NCI-H2081 (cell line): ENCODE results near the gene DYNC1I2.
"Not testable (repeated sequence)": the region's sequence is repeated elsewhere in the genome, so short reads cannot be mapped to it uniquely, and the experiment has no call there.

Experiments
- DNase-seq, 2 experiments: peaks; one replicate each; lab custom pipeline; 2025; lab: John Stamatoyannopoulos, UW

The DYNC1I2 gene

DNA sequence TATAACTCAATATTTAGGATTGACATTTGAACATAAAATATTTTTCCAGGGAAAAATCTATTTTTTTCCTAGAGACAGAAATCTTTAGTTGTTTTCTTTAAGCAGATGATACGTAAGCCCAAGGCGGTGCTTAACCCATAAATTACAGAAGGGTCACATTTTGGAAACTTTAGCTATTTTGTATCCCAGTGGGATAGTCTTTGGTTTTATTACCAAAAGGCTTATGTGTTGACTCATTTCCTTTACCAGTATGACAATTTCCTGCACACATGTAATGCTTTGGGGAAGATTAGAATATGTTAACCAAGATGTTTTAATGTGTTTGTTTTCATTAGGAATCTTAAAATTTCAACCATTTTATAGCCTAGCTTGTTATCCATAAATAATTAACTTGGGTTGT is 24.8 kb downstream of the DYNC1I2 start:
- DNase-seq, result no peak

DNA sequence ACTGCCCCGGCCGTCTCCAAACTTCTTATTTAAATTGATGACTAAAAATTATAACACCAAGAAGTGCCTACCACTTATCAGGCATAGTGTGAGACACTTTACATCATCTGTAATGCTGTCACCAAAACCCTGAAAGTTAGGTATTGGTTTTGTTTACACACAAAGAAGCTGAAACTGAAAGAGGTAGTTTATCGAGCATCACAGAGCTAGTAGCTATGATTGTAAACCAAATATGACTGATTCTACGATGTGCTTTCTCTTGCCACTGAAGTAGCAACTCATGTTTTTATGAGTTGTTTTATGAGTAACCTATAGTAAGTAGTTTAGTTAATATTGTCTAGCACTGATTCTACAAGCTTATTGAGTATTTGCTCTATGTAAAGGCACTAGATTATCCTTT is 31.5 kb downstream of the DYNC1I2 start:
- no peak for DNase-seq

GRCh38 chr2:171719660-171720059 is 32.4 kb downstream of the DYNC1I2 start:
- no peak for DNase-seq

DNA sequence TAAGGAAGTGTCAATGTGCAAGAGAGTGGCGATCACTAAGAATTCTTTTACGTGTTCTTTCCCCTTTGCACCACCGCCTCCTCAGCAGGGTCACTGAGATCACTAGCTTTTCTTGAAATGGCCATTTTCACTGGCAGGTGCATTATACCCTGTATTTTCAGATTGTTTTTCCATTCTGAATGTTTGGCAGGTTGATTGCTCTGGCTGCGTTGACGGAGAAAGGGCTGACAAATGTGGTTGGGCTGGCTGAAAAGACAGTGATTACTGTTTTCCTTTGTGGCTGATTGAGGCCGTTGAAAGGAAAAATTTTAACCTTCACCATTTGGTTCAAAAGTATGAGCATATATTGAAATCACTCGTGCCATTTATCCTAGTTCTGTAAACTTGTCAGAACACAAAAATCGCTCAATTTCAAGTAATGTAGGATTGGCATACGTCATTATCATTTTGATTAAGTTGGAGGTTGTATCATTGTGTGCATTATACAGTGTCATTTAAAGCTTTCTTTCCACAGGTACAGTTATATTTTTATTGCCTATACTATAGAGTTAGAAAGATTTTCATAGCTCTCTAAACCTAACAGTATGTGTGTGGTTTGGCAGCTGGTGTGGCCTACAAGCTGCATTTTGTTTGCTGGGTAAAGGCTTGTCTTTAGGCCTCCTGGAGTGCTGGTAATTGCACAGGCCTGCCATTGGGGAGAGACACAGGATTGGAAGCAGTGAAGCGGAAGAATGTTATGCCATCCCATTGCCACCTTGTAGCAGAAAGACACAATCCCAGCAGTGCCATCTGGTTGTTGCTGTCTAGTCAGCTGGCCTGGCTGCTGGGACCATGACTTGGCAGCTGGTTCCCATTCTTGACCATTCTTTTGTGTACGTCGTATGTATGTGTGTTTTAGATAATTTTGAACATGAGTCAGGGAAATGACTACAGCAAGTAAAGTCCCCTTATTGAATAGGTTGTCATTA is 36.7 kb downstream of the DYNC1I2 start:
- DNase-seq, result peak; percentile 97 to 100

GRCh38 chr2:171726847-171727450 is 39.7 kb downstream of the DYNC1I2 start:
- DNase-seq, result no peak

GRCh38 chr2:171728989-171729951 is 42.0 kb downstream of the DYNC1I2 start:
- no peak for DNase-seq

GRCh38 chr2:171729952-171730317 is 42.7 kb downstream of the DYNC1I2 start:
- no peak for DNase-seq

DNA sequence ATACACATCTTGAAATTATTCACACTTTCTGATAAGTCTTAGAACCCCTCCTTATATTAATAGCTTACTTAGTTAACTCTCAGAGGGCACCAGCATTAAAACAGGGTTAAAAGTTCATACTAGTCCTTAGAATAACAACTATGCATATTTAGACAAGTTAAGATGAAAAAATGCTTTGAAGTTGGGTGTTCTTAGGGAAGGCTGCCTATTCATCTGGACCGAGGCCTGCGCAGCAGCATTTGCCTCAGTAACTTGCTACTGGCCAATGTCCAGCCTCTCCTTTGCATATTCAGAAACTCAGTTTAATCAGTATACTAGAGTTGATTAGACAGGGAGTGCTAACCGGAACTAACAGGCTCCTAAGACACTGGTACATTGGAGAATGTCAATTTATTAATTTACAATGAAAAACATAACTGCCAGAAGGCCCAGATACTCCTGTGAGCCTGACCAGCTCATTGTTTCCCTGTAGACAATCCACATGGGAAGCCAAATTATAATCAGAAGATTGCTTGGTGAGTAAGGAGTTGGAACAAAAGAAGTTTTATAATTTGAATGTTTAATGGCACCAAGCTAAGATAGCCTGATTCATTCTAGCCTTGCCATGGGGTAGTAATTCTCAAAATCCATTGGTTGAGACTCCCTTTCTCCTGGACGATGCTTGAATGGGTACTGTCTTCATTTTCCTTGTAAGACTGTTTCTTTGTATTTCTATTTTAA is 48.9 kb downstream of the DYNC1I2 start:
- DNase-seq, result no peak

DNA sequence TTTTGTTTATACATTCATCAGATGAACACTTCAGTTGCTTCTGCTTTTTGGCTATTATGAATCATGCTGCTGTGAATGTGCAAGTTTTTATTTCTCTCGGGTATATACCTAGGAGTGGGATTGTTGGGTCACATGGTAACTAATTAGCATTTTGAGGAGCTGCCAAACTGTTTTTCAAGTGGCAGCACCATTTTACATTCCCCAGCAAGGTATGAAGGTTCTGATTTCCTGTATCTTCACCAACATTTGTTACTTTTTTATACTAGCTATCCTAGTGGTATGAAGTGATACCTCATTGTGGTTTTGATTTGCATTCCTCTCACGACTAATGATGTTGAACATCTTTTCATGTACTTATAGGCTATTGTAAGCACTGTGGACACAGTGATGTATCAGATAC is 53.9 kb downstream of the DYNC1I2 start:
- no peak for DNase-seq

GRCh38 chr2:171742760-171743159 is 55.5 kb downstream of the DYNC1I2 start:
- no peak for DNase-seq

- no peak for DNase-seq
Measured at GRCh38 chr2:171745141-171745540, 57.9 kb downstream of the DYNC1I2 start.

- DNase-seq, result no peak
Measured at GRCh38 chr2:171745806-171746205, 58.5 kb downstream of the DYNC1I2 start.

GRCh38 chr2:171747371-171747770 is 60.1 kb downstream of the DYNC1I2 start:
- peak in 1 of 2 experiments; percentile 49 for DNase-seq

- DNase-seq, result no peak
Measured at GRCh38 chr2:171754254-171754939, 67.1 kb downstream of the DYNC1I2 start.

DNA sequence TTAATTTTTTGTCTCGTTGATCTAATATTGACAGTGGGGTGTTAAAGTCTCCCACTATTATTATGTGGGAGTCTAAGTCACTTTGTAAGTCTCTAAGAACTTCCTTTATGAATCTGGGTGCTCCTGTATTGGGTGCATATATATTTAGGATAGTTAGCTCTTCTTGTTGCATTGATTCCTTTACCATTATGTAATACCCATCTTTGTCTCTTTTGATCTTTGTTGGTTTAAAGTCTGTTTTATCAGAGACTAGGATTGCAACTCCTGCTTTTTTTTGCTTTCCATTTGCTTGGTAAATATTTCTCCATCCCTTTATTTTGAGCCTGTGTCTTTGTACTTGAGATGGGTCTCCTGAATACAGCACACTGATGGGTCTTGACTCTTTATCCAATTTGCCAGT is 71.5 kb downstream of the DYNC1I2 start:
- DNase-seq, result not testable (repeated sequence)

- not testable (repeated sequence) for DNase-seq
Measured at GRCh38 chr2:171761176-171761575, 73.9 kb downstream of the DYNC1I2 start.

DNA sequence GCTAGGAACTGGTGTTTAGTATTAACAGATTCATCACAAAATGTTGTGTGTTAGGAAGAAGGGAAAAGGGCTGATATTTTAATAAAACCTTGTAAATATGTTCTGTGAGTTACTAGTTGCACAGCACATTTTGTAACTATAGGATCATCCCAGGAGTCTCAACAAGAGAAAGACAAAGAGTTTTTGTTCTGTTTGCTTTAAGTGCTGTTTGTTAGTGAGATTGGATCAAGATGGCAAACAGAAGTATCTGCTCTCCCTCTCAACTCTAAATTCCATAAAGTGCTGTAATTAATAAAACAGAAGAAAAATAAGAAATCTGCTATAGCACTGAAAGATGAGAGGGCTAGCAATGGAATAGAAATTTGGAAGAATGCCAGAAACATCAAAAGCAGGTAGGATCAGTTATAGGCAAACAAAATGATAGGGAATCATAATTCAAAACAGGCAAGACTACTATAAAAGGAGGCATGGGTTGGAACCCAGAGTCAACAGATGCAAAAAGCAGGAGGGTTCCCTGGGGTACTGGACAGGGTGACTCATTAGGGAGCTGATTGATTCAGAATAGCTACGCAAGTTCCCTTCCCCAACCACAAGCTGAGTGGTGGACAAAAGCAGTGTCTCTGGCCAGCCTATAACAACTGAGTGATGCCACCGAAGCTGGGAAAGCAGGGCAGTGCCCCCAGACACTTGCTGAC is 75.8 kb downstream of the DYNC1I2 start:
- peak in 1 of 2 experiments; percentile 27 for DNase-seq

DNA sequence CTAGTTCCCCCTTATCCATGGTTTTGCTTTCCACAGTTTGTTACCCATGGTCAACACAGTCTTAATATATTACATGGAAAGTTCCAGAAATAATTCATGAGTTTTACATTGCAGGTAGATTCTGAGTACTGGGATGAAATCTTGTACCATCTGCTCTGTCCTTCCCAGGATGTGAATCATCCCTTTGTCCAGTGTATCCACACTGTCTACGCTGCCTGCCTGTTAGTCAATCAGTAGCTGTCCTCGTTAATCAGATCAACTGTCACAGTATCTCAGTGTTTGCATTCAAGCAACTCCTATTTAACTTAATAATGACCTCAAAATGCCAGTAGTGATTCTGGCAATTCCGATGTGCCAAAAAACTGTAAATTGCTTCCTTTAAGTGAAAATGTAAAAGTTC is 76.3 kb downstream of the DYNC1I2 start:
- DNase-seq, result no peak

GRCh38 chr2:171771463-171771862 is 84.2 kb downstream of the DYNC1I2 start:
- DNase-seq, result no peak

GRCh38 chr2:171772373-171772772 is 85.1 kb downstream of the DYNC1I2 start:
- no peak for DNase-seq
